BJ (cell line): Measurements from ENCODE around the gene CFAP74. TPM values are rescaled to one million over a fixed set of nuclear protein-coding genes. Genes with fewer than 3 reads are reported as not detected.

Experiments used
- CTCF ChIA-PET: fragments of 350-600 bp; formaldehyde crosslinking; extraction: SDS; loops from one replicate; lab custom pipeline; 2021; ENCODE audit warnings: antibody characterized with exemption, inconsistent platforms; lab: Yijun Ruan, JAX
- POLR2A ChIA-PET: fragments of 300-600 bp; sonication (Branson Sonifier 250); formaldehyde crosslinking; extraction: SDS; loops from one replicate; lab custom pipeline; 2021; ENCODE audit warnings: antibody characterized with exemption; lab: Charles Lee
- DNase-seq: peaks from one replicate; pipeline ENCODE4 v3.0.0-alpha.2; 2011; ENCODE audit warnings: low read depth
- H3K27me3 ChIP-seq: 2 replicates; pipeline ENCODE4 v1.6.0; 2011; ENCODE audit warnings: low read length; ENCODE audit not compliant: control insufficient read depth, insufficient read depth
- H3K36me3 ChIP-seq: 2 replicates; pipeline ENCODE4 v1.5.1; 2011; ENCODE audit warnings: low read length; ENCODE audit not compliant: control insufficient read depth, insufficient read depth
- H3K4me3 ChIP-seq: 2 replicates; pipeline ENCODE4 v1.5.1; 2011; ENCODE audit warnings: low read depth, mild to moderate bottlenecking, control low read depth, low read length
- CTCF ChIP-seq: IDR thresholded peaks from 2 replicates; pipeline ENCODE4 v1.5.1; 2011; ENCODE audit warnings: low read depth, mild to moderate bottlenecking, control low read depth, inconsistent platforms, low read length, moderate library complexity; ENCODE audit not compliant: insufficient read depth
- polyA plus RNA-seq: library from polyadenylated mRNA; depleted of rRNA; stranded (reverse); fragments of >200 nt; gene quantifications from 2 replicates; pipeline ENCODE4 v1.2.3, GENCODE V29; 2011

The CFAP74 gene
- polyA plus RNA-seq, 1 experiment, result not detected

DNA sequence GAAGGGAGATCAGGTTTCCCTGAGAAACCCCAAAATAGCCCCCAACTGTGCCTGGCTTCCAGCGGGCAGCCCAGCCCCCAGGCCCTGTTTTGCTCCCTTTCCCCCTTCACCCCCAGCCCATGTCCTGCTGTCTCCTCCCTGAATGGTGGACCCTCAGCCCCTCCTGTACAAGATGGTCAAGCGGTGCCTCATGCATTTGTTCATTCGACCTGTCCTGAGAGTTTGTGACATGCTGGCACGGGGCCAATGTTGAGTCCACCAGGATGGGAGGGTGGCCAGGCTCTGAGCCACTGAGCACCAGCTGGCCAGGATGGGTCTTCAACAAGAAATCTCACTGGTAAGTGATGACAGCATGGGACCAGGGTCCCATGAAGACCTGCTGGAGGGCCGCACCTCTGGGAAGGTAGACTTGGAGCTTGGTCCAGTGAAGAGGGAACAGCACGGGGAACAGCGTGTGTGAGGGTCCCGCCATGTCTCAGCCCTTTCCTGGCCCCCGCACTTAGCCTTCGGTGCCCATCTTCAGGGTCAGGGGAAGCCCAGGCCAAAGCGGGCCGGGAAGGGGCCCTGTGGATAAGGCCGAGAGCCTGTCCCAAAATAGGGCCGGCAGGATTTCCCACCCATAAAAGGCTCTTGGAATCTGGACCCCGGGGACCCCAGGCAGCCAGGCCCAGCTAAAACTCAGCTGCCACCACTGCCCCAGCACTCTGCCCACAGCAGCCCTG, 88.5 kb downstream of the CFAP74 start, which contains the start of gene CALML6:
TSS of gene CALML6 (plus strand) at position 290 of the 722 bp plus-strand sequence. CDS start at position 311, 21 bp downstream.
- TF ChIP-seq CTCF, result no peak
- CTCF ChIA-PET, result no interaction called here
- Histone ChIP-seq H3K27me3 (0 out of 2 replicates have a peak, but pooled peaks cover 2% of the 10 kb centered on the region), H3K4me3 (no peak within 1 kb of the TSS), H3K36me3 (no peaks in the 10 kb centered on the region)
- POLR2A ChIA-PET, result no interaction called here
- DNase-seq, result no peak

- TF ChIP-seq CTCF, result no peak
- CTCF ChIA-PET, result no interaction called here
- DNase-seq, result no peak
- Histone ChIP-seq H3K4me3 (no peak overlapping the region), H3K36me3 (no peaks in the 10 kb centered on the region), H3K27me3 (0 out of 2 replicates have a peak, but pooled peaks cover 2% of the 10 kb centered on the region)
- POLR2A ChIA-PET, result no interaction called here
Measured at GRCh38 chr1:1914101-1914970, 89.2 kb downstream of the CFAP74 start.

GRCh38 chr1:1911350-1912041, 92.1 kb downstream of the CFAP74 start:
- peaks cover 2% of the 10 kb centered on the region; the same call in 1 of the 2 replicates for H3K36me3 ChIP-seq
- 0 out of 2 replicates have a peak, but pooled peaks cover 2% of the 10 kb centered on the region for H3K27me3 ChIP-seq
- ChIA-PET CTCF (interaction anchor here (1.4 kb wide), 1 partner anchor 246 kb away, joined by 3 read pairs; no protein-coding TSS in a partner anchor), POLR2A (interaction anchor here (0.6 kb wide), 1 partner anchor 78 kb away, joined by 3 read pairs; no protein-coding TSS in a partner anchor)
- no peak for TF ChIP-seq CTCF
- DNase-seq, result no peak
- no peak overlapping the region for H3K4me3 ChIP-seq

- Histone ChIP-seq H3K36me3 (peaks cover 2% of the 10 kb centered on the region; the same call in 1 of the 2 replicates), H3K27me3 (0 out of 2 replicates have a peak, but pooled peaks cover 2% of the 10 kb centered on the region), H3K4me3 (no peak overlapping the region)
- CTCF ChIA-PET, result interaction anchor here (0.5 to 1.4 kb wide), 3 partner anchors 99 to 245 kb away, joined by 3 read pairs; partner anchors contain the start of gene CDK11A
- no peak for TF ChIP-seq CTCF
- DNase-seq, result no peak
- POLR2A ChIA-PET, result no interaction called here
Measured at GRCh38 chr1:1910651-1911331, 92.8 kb downstream of the CFAP74 start.
